ENCODE data around the gene PNPLA3.
A peak's percentile ranks its signal among the peaks of the same experiment; 100 is the strongest.

PNPLA3 gene

DNA sequence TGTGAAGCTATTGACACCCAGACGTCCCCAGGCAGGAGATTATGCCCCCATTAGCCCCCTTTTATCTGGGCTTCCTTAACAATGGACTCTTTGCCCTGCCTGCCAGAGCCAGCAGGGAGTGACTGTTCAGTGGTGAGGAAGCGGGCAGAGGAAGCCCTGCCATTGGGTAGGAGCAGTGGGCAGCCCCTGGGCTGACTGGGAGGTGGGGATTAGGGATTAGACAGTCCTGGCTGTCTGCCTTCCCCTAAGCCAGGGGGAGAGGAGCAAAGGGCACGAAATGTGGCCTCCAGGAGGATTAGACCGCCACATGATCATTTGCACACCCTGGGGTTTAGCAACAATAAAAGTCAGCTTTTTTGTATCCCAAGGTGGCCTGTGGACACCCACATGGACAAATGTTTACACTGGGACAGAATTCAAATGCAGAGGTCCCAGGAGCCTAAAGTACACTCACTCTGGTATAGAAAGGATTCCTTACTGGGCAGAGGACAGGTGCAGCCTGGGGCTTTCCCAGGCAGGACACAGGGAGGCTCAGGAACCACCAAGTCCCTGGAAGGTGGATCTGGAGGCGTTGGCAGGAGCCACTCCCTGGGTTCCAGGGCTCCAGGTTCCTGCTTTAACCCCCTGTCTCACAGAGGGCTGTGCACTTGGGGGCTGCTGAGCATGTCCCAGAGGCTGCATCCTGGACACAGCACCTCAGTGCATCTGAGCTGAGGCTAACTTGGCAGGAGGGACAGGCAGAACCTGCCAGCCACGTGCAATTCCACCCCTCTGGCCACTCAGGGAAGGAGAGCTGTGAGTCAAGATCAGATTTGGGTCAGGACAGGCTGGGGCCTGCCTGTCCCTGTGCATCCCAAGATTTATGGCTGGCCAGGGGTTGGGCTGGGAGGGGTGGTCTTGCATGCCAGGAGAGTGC, 2.1 kb downstream of the PNPLA3 start:
- DNase-seq, result no peak

DNA sequence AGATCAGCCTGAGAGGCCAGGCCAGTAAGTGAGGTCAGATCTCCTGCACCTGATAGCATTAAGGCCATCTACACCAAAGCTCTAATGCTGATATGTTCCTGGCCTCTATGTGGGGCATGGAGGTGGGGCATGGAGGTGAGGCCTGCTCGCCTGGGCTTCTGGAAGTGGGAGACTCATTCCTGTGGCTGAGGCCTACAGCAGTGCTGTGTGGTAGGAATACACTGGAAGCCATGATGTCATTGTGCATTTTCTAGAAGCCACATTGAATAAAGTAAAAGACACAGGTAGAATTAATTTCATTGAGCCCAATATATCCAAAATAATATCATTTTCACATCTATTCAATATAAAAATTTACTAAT, 2.7 kb downstream of the PNPLA3 start:
- no peak for DNase-seq

DNA sequence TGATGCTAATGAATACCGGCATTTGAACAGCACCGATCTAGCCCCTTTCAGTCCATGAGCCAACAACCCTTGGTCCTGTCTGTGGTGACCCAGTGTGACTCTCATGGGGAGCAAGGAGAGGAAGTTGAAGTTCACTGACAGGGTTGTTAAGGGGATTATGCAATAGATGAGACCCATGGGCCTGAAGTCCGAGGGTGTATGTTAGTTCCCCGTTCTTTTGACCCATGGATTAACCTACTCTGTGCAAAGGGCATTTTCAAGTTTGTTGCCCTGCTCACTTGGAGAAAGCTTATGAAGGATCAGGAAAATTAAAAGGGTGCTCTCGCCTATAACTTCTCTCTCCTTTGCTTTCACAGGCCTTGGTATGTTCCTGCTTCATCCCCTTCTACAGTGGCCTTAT, 4.9 kb downstream of the PNPLA3 start:
- DNase-seq, result no peak

DNA sequence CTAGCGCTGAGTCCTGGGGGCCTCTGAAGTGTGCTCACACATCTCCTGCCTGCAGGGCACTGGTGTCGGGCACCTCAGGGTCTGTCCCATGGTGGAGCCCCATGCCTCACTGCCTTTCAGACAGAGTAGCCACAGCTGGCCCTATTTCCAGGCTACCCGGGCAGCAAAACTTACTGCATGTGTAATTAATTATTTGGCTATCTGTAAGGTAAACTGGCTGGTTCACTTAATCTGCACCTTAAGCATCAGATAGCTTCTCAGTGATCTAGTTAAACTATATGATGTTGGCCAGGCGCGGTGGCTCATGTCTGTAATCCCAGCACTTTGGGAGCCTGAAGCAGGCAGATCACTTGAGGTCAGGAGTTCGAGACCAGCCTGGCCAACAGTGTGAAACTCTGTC, 5.3 kb downstream of the PNPLA3 start:
- DNase-seq, result no peak

DNA sequence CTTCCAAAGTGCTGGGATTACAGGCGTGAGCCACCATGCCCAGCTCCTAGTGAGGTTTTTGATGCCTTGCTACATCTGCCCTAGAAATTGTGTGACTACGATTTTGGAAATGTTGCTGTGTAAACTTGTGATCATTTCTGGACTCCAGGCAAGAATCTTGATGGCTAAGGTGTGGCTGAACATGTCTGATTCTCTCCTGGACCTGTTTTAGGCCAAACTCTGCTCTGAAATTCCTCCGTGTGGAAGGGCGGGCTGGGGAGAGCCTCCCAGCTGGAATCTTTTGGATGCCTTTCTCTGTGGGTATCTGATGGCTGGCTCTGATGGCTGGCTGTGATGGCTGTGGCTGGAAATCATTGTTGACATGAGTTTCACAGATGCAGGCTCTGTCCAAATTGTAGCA, 8.2 kb downstream of the PNPLA3 start:
- DNase-seq, result no peak

DNA sequence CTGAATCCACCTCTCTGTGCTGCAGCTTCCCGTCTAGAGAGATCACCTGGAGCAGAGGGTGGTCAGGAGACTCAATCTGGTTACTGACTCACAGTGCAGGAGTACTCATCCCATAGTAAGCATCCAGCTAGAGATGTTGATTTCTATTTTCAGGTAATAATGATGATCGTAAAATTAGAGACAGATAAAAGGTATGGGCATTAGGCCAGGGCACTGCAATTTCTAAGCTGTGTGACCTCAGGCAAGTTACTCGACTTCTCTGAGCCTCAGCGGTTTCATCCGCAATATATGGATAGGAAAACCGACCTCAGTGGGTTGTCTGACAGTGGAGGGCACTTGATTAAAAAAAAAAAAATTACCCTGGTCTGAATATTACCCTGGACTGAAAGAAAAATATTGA, 17.8 kb downstream of the PNPLA3 start:
- no peak for DNase-seq

DNA sequence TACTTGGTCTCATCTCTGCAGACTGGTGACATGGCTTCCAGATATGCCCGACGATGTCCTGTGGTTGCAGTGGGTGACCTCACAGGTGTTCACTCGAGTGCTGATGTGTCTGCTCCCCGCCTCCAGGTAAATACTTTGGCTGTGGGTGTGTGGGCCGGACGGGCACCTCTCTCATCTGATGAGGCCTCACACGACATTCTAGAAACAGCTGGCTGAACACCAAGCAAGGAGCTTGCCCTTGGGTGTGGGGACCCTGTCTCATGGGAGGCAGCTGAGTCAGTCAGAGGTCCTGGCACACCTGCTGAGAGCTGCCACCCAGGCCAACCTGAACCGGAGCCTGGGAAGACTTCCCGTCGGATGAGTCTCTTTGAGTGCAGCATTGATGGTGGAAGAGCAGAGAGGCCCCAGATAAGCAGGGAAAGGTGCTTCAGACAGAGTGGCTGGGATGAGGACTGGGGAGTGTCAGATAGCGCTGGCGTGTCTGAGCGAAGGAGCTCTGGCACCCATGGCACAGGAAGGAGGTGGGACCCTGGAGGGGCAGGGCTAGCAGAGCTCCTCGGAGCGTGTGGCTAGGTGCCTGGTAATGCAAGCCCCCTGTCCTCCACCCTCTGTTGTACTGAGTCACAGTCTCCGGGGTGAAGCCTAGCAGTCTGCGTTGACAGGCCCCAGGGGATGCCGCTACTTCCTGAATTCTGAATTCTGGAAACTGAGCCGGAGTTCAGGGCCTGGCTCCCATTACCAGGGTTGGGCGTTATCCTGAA, 21.2 kb downstream of the PNPLA3 start:
- DNase-seq, result no peak

DNA sequence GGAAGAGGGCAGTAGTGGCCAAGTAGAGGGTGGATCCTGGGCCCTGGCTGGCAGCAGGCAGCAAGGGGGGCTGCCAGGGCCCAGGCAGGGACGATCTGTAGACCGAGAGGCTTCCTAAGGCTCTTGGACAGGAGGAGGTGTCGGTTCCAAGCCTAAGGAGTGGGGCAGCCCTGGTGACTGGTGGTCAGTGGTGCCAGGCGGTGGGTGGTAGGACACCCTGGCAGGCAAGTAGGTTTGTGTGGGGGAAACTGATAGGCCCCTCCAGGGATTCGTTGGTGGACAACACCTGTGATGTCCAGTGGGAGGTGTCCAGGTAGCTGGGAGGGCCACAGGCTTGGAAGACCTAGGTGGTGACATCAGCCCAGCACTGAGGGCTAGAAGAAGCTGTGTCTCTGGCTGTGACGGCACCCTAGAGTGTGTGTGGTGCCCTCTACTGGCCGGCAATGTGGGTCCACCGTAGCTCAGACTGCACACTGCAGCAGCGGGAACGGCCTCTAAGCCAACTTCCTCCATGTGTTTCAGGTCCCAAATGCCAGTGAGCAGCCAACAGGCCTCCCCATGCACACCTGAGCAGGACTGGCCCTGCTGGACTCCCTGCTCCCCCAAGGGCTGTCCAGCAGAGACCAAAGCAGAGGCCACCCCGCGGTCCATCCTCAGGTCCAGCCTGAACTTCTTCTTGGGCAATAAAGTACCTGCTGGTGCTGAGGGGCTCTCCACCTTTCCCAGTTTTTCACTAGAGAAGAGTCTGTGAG, 22.2 kb downstream of the PNPLA3 start:
- peak; percentile 51 for DNase-seq

DNA sequence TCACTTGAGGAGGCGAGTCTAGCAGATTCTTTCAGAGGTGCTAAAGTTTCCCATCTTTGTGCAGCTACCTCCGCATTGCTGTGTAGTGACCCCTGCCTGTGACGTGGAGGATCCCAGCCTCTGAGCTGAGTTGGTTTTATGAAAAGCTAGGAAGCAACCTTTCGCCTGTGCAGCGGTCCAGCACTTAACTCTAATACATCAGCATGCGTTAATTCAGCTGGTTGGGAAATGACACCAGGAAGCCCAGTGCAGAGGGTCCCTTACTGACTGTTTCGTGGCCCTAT, 22.7 kb downstream of the PNPLA3 start:
- DNase-seq, result no peak

DNA sequence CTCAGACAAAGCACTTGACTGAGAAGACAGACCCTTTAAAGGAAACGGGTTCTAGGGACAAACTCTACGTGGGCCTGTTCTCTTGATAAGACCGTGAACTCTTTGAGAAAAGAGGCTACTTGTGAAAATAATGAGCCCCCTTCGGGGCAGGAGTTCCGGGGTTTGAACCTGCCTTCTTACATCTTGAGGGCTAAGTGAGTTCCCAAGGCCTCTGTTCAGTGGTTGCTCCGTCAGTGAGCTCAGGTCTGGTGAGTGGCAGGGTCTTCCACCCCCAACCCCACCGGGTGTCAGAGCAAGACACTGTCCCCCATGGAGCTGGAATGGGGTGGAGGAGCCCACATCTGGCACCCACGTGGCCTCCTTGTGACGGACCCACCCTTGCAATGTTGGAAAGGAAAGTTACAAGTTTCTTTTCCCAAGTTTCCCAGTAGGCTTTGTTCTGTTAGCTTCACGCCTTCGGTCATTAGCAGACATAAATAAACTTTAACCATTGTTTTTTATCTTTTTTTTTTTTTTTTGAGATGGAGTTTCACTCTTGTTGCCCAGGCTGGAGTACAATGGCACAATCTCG, 25.3 kb downstream of the PNPLA3 start:
- DNase-seq, result no peak

DNA sequence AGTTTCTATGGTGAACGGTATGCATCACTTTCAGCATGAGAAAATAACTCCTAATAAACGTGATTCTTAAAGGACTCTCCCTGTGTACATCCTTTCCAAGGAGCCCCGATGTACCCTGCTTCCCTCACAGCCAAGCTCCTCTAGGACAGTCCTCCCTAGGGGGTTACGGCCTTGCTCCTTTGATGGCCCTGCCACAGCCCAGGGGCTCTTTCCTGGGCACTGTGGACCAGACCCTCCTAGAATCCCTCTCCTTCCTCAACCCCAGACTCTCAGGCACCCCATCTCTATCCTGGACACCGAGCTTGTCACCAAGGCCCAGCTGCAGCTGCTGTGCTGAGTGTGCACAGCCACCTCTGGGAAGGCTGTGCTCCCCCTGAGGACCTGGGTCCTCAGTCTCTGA, 27.8 kb downstream of the PNPLA3 start:
- DNase-seq, result no peak

DNA sequence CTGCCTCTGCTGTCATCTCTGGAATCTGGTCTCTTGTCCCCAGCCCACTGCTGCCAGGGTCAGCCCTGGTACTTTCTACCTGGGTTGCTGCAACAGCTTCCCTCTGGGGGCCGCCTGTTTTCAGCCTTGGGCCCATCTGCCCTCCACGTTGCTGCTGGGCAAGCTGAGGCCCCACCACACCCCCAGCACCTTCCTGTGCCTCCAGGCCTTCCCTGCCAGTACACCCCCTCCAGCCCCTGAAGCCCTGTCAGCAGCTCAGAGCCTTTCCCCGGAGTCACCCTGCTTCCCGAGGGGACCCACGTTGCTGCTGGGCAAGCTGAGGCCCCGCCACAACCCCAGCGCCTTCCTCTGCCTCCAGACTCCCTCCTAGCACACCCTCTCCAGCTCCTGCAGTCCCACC, 28.4 kb downstream of the PNPLA3 start:
- no peak for DNase-seq

DNA sequence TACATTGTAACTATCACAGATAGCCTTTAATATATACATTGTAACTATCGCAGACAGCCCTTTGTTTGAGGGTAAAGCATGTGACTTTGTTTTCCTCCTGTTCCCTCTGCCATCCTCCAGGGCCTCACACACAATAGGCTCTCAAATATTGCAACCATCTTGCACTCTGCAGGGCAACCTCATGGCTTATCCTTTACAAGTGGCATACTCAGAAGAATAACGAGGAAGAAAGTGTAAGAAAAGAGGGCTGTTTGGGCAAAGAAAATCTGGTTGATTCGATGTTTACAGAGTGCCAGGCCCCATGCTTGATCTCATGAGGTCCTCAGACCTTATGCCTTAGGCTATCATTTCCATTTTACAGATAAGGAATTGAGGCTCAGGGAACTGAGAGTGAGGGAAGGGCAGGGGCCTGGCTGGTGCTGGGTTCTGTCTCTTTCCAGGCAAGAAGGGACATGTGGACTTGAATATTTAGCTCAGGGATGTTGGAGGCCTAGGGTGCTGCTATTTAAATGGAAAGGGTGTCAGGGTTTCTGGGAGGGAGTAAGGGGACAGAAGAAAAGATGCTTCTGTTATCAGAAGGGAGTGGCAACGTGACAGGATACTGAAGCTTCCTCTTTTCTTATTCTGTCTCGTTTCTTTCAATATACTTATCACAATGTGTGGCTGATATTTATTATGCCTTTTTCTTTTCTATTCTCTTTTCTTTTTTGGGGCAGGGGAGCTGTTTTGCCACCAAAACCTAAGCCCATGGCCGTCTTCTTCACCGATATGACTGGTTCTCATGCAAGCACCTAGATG, 30.6 kb downstream of the PNPLA3 start:
- DNase-seq, result no peak

DNA sequence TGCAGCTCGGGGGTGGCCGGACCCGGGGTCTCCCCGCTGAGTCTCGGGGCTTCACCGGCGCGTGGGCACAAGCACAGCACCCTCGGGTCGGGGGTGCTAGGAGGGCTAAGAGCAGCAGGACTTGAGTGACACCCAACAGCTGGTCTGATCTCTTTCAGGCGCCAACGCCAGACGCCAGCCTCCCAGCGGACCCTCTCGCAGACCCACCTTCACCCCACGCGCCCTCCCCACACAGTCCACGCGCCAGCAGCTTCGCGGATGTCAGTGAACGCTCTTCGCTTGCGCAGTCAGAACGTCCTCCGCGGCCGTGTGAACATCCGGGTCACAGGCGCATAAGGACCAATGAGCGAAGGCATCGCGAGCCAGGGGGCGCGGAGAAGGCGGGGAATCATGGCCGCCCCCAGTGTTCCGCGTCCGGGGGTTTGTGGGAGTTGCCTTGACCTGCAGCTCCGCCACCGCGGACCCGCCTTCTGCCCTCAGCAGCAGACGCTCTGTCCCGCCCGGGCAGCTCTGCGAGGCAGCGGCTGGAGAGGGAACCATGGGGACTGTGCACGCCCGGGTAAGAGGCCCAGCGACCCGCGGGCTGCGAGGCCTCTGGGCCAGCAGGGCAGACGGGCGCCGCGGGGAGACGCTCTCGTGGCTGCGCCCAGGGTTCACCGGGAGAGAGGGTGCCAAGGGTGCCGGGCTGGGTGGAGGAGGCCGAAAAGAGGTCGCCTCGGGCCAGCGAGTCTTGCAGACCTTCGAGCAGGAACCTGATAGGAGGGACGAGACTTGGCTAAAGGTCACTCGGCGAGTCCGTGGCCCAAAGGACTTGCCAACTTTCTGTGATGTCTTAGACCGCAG, 31.7 kb downstream of the PNPLA3 start, which contains the start of gene SAMM50:
SAMM50 (plus strand) TSS at position 403 of the 843 bp plus-strand sequence; CDS start at position 539, 136 bp downstream.
- DNase-seq, result peak; percentile 86

DNA sequence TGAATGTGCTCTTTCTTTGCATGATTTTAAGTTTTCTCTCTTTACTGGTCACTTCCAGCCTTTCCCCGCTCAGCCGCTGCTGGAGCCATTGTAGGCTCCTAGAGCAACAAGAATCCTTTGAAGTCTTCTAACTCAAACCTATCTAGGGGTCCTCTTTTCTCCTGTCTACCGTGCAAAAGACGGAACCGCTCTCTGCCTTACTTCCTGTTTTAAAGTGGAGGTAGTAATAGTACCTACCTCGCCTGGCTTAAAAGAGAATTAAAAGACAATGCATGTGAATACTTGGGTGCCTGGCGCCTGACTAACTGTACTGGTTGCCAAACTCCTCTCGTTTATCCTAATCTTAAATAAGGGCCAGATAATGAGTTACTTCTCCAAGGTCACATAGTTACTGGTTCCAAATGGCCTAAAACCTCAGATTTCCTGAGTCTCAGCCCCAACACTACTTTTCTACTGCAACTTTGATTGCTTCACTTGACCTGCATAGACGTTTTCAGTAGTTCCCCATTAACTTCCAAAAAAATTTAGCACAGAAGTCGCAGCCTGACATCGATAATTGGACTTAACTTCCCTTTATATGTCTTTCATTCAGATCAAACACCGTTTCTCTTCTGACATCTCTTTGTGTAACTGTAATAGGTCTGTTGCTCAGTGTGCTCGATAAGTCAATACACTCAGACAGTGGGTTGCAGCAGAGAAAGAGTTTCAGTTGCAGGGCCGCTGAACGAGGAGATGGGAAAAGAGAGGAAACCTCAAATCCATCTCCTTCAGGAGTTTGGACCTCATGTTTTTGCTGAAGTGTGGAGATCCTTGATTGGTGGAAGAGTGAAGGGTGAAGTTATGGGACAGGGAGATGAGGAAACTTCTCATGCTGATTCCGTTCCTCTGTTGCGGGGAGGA, 32.5 kb downstream of the PNPLA3 start:
- DNase-seq, result no peak

DNA sequence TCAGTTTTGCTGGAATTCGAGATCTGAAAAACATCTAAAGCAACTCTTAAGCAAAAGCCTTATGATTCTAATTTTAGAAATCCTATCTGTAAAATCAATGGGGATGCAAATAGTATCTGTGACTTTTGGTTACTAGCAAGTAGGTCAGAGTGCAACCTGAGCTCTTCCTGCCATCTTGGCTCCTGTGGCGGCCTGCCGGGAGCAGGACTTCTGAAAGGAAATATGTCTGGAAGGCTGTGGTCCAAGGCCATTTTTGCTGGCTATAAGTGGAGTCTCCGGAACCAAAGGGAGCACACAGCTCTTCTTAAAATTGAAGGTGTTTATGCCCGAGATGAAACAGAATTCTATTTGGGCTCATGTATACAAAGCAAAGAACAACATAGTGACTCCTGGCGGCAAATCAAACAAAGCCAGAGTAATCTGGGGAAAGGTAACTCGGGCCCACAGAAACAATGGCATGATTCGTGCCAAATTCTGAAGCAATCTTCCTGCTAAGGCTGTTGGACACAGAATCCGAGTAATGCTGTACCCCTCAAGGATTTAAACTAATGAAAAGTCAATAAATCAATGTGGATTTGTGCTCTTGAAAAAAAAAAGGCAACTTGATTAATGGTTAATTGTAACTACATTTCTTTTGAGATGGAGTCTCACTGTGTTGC, 33.3 kb downstream of the PNPLA3 start:
- no peak for DNase-seq

DNA sequence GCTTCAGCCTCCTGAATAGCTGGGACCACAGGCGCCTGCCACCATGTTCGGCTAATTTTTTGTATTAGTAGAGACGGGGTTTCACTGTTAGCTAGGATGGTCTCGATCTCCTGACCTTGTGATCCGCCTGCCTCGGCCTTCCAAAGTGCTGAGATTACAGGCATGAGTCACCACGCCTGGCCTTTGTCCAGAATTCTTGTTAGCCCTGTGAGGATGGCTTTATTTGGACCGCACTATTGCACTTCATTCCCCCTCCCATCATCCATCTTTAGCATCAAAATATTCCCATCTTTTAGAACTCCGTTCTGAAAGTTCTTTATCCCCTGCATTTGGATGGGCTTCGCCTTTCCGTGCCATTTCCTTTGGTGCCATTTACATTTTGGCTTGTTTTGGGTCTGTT, 34.3 kb downstream of the PNPLA3 start:
- DNase-seq, result no peak

DNA sequence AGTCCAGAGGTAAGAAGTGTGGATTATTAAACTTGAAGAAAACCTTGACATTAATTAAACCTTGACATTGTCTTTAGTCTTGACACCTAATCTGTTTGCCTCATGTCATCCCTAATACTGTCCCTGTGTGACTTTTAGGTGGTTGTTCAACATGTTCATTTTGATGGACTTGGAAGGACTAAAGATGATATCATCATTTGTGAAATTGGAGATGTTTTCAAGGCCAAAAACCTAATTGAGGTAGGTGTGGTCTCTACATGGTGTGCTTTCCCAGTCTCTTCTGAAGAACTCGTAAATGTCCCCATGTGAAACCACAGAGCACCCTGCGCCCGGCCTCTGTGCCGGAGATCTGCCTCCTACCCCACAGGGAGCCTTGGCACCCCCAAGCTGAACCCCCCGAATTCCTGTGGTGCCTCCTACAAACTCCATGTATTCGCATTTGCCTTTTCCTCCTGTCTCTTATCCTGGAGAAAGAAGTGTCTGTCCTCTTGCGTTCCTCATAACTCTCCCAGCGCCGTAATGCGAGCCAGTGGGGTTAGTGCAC, 40.8 kb downstream of the PNPLA3 start:
- DNase-seq, result no peak

DNA sequence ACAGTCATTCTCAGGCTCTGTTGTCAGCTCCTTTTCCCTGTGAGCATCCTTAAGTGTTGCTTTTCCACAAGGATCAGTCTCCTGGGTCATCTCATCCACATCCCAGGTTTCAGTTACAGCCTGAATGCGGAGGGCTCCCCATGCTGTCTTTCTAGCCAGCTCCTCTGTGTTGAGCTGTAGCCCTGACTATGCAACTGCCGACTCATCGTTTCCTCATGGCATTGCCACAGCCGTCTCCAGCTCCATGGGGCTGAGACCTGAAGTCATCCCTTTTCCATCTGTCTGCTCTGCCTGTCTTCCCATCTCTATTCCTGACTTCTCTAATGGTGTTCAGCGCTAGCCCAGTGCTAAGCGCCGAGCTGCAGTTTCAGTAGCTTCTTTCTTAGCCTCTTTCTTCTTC, 43.5 kb downstream of the PNPLA3 start:
- DNase-seq, result no peak
